Activated B cell treated with CpG ODN at 0.5 μM for 24 hours (primary cell): ENCODE data around the gene GPR153. TPM values are rescaled to one million over a fixed set of nuclear protein-coding genes. Genes with fewer than 3 reads are reported as not detected.

ENCODE experiments used
- ATAC-seq: fragments of 200-7000 bp; cut with Tn5 transposase; one replicate; pipeline ENCODE4 v1.10.0; 2021; ENCODE audit warnings: low read depth, mild to moderate bottlenecking, moderate library complexity
- CTCF ChIA-PET: fragments of 350-600 bp; sonication (Branson Sonifier 250); formaldehyde crosslinking; loops from one replicate; lab custom pipeline; 2021; ENCODE audit warnings: antibody characterized with exemption; lab: Charles Lee
- POLR2A ChIA-PET: fragments of 350-600 bp; sonication (Branson Sonifier 250); formaldehyde crosslinking; loops from one replicate; lab custom pipeline; 2021; ENCODE audit warnings: antibody characterized with exemption; lab: Charles Lee
- DNase-seq: peaks from one replicate; pipeline ENCODE4 v3.0.0; 2022
- H3K27ac Mint-ChIP-seq: one replicate; pipeline ENCODE4 v1.8.0; 2020; ENCODE audit warnings: mixed read lengths
- H3K27me3 Mint-ChIP-seq: one replicate; pipeline ENCODE4 v1.8.0; 2021; ENCODE audit warnings: mixed read lengths
- H3K36me3 Mint-ChIP-seq: one replicate; pipeline ENCODE4 v1.8.0; 2021; ENCODE audit warnings: low read depth, mixed read lengths
- H3K4me1 Mint-ChIP-seq: one replicate; pipeline ENCODE4 v1.8.0; 2021; ENCODE audit warnings: mixed read lengths
- H3K4me3 Mint-ChIP-seq: one replicate; pipeline ENCODE4 v1.8.0; 2020; ENCODE audit warnings: mild to moderate bottlenecking, mixed read lengths
- H3K9me3 Mint-ChIP-seq: one replicate; pipeline ENCODE4 v1.8.0; 2020; ENCODE audit warnings: mixed read lengths
- intact Hi-C: fragments of 100-400 bp; cut with micrococcal nuclease; formaldehyde crosslinking; loops from one replicate; pipeline ENCODE4 v1.15.1; 2024
- total RNA-seq: library from RNA; stranded (reverse); gene quantifications from 2 replicates; pipeline ENCODE4 v1.2.3, GENCODE V29; 2022
- TF ChIP-seq, protein P1 (sequence below): fragments of 200-600 bp; IDR thresholded peaks from one replicate; pipeline ENCODE4 v1.8.0; 2022; ENCODE audit warnings: antibody characterized with exemption, mild to moderate bottlenecking

The GPR153 gene
- total RNA-seq, 1 donor from 2014 or later = 0.22 TPM

DNA sequence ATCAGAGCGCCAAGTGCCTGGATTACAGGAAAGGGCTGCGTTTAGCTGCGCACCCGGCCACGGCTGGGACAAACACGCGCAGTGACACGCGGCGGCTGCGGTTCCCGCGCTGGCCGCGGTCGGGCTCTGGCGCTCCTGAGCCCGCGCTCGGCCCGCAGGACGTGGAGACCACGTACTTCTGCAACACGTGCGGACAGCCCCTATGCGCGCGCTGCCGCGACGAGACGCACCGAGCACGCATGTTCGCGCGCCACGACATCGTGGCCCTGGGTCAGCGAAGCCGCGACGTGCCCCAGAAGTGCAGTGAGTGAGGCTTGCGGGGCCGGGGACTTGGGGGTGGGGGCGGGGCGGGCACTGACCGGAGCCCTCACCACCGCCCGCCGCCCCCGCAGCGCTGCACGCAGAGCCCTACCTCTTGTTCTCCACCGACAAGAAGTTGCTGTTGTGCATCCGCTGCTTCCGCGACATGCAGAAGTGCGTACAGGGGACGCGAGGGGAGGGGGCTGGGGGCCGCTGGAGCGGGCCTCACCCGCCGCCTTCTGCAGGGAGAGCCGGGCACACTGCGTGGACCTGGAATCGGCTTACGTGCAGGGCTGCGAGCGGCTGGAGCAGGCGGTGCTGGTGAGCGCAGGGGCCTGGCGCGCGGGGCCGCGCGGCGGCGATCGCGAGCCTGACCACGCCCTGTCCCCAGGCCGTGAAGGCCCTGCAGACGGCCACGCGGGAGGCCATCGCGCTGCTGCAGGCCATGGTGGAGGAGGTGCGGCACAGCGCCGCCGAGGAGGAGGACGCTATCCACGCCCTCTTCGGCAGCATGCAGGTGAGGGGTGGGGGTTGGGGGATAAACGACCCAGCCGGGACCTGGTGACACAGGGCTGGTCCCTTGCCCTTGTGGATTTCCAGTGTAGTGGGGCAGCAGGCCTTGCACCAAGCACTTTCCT lies 51.9 kb downstream of the GPR153 start:
- ATAC-seq = peak; percentile 52
- no peak for DNase-seq
- Mint-ChIP-seq H3K27ac (no peak overlapping the region), H3K36me3 (no peaks in the 10 kb centered on the region), H3K9me3 (no peaks in the 10 kb centered on the region), H3K4me3 (peak overlapping the region; percentile 46), H3K4me1 (peaks cover 36% of the 10 kb centered on the region), H3K27me3 (peaks cover 27% of the 10 kb centered on the region)
- ChIA-PET POLR2A (interaction anchor here (0.9 kb wide), 1 partner anchor 9 kb away, joined by 3 read pairs; the partner anchor contains the start of gene RPL22), CTCF (no interaction called here)
- intact Hi-C loops = no loop called here
- TF ChIP-seq, protein P1, sequence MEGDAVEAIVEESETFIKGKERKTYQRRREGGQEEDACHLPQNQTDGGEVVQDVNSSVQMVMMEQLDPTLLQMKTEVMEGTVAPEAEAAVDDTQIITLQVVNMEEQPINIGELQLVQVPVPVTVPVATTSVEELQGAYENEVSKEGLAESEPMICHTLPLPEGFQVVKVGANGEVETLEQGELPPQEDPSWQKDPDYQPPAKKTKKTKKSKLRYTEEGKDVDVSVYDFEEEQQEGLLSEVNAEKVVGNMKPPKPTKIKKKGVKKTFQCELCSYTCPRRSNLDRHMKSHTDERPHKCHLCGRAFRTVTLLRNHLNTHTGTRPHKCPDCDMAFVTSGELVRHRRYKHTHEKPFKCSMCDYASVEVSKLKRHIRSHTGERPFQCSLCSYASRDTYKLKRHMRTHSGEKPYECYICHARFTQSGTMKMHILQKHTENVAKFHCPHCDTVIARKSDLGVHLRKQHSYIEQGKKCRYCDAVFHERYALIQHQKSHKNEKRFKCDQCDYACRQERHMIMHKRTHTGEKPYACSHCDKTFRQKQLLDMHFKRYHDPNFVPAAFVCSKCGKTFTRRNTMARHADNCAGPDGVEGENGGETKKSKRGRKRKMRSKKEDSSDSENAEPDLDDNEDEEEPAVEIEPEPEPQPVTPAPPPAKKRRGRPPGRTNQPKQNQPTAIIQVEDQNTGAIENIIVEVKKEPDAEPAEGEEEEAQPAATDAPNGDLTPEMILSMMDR = no peak

DNA sequence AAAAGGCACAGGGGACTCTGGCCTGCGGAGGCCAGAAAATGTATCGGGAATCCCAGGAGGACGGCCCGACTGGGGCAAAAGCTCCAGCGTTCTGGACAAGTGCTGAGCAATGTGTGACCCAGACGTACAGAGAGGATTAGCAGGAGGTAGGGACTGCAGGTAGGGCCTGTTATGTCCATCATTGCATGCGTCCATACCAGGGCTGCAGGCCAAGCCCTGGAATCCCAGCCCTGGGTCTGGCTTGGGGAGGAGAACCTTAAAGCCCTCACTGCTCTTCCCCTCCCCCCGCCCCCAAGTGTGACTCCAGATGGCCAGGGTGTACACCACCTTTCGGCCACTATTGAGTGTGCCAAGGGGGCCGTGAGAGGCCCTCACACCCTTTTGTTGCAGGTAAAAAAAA lies 53.0 kb downstream of the GPR153 start:
- DNase-seq = no peak
- POLR2A ChIA-PET = interaction anchor here (0.9 kb wide), 1 partner anchor 8 kb away, joined by 3 read pairs; the partner anchor contains the start of gene RPL22
- peaks cover 22% of the 10 kb centered on the region for H3K27me3 Mint-ChIP-seq
- no peak overlapping the region for H3K27ac Mint-ChIP-seq
- H3K36me3 Mint-ChIP-seq = no peaks in the 10 kb centered on the region
- peaks cover 33% of the 10 kb centered on the region for H3K4me1 Mint-ChIP-seq
- intact Hi-C loops = no loop called here
- CTCF ChIA-PET = no interaction called here
- ATAC-seq = no peak
- H3K4me3 Mint-ChIP-seq = peak overlapping the region; percentile 38
- TF ChIP-seq, protein P1 = no peak
- no peaks in the 10 kb centered on the region for H3K9me3 Mint-ChIP-seq

DNA sequence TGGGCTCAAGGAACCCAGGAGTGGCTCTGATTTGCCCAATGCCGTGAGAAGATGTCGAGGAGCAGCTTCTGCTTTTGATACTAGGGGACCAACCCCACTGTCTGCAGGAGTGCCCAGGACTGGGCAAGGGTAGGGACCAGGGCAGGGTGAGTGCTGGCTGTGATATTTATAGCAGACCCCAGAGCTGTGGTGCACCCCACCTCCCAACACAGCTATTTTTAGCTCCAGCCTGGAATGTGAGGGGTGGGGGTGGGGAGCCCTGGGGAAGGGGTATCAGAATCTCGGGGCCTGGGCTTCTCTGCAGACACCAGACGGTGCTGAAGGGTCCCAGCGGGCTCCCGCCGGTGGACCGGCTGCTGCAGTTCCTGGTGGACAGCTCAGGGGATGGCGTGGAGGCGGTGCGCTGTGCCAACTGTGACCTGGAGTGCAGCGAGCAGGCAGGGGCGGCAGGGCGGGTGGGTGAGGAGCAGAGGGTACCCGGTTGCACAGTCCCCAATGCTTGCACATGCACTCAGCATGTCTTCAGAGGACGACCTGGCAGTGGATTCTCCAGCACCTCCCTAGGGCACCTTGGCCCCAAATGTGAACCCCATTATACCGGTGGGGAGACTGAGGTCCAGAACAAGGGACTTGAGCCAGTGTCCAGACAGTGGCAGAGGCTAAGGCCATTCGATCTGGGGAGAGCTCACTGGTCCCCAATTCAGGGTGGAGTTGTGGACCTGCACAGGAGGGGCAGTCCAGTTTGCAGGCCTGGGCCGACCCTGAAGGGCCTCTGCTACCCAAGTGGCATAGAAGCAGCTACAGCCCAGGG lies 53.6 kb downstream of the GPR153 start:
- Mint-ChIP-seq H3K9me3 (no peaks in the 10 kb centered on the region), H3K27me3 (peaks cover 22% of the 10 kb centered on the region), H3K4me1 (peaks cover 26% of the 10 kb centered on the region), H3K27ac (no peak overlapping the region), H3K36me3 (no peaks in the 10 kb centered on the region), H3K4me3 (peak overlapping the region; percentile 46)
- CTCF ChIA-PET = interaction anchor here (1.2 kb wide), 1 partner anchor 39 kb away, joined by 3 read pairs; no protein-coding TSS in a partner anchor
- intact Hi-C loops = no loop called here
- no peak for DNase-seq
- POLR2A ChIA-PET = interaction anchor here (1.0 kb wide), 1 partner anchor 29 kb away, joined by 3 read pairs; the partner anchor contains the start of gene ICMT
- ATAC-seq = no peak
- TF ChIP-seq, protein P1 = no peak

DNA sequence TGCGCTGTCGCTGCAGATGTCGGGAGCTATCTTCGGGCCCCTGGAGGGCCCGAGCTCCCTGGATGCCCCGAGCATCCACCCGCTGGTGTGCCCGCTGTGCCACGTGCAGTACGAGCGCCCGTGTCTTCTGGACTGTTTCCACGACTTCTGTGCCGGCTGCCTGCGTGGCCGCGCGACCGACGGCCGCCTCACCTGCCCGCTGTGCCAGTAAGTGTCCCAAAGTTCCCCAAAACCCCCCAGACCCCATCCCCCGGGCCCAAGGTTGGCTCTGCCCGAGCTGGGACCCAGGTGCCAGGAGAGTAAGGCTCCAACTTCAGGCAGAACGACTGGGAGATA lies 54.4 kb downstream of the GPR153 start:
- H3K27me3 Mint-ChIP-seq = peaks cover 24% of the 10 kb centered on the region
- no peaks in the 10 kb centered on the region for H3K9me3 Mint-ChIP-seq
- DNase-seq (no peak), ATAC-seq (no peak)
- H3K36me3 Mint-ChIP-seq = no peaks in the 10 kb centered on the region
- intact Hi-C loops = no loop called here
- no peak overlapping the region for H3K27ac Mint-ChIP-seq
- ChIA-PET POLR2A (interaction anchor here (1.0 kb wide), 1 partner anchor 30 kb away, joined by 3 read pairs; the partner anchor contains the start of gene ICMT), CTCF (interaction anchor here (1.2 kb wide), 2 partner anchors 38 to 40 kb away, joined by 3 read pairs; no protein-coding TSS in a partner anchor)
- TF ChIP-seq, protein P1 = no peak
- peak overlapping the region; percentile 46 for H3K4me3 Mint-ChIP-seq
- H3K4me1 Mint-ChIP-seq = peaks cover 22% of the 10 kb centered on the region
